Measurements from ENCODE around the gene XRN1.

XRN1 gene

DNA sequence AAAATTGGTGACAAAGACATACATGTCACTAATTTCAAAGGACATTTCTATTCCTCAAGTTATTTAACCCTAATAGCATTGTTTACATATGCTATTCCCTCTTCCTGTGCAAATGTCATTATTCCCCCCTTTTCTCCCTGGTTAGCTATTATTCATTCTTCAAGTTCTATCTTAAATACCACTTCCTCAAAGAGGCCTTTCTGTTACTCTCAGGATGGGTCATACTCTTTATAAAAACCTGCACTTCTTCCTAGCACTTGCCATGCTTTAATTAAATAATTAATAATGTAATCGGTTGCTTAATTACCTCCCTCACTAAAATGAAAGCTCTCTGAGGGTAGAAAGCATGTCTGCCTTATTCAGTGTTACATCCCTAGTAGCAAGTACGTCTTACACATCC lies 88.5 kb downstream of the XRN1 start:
- Histone ChIP-seq H3K23ac (ENCODE audit: low read depth, low read length, poor library complexity) (no peak overlapping the region), H2AFZ (ENCODE audit: low read length) (no peak overlapping the region), H3K79me1 (ENCODE audit: low read depth, low read length) (no peaks in the 10 kb centered on the region), H3K14ac (ENCODE audit: low read length) (no peak overlapping the region), H4K91ac (ENCODE audit: low read depth, low read length, poor library complexity) (no peak overlapping the region), H2AK5ac (ENCODE audit: low read depth, low read length) (no peak overlapping the region), H2BK15ac (ENCODE audit: low read length) (no peak overlapping the region), H3K9me3 (replicated peaks in 1 of 2; ENCODE audit: control insufficient read depth in 2 of 2, insufficient read depth in 1 of 2, low read depth in 1 of 2, low read length in 2 of 2) (no peaks in the 10 kb centered on the region), H3K4ac (ENCODE audit: low read length) (no peak overlapping the region), H2BK5ac (ENCODE audit: low read length) (no peak overlapping the region), H3K36me3 (replicated peaks in 1 of 2; ENCODE audit: control insufficient read depth in 2 of 2, insufficient read depth in 2 of 2, low read length in 2 of 2) (peaks cover 8 to 84% of the 10 kb centered on the region in 2 donors), H3K4me2 (ENCODE audit: insufficient read depth, low read length, poor library complexity, severe bottlenecking) (no peak overlapping the region), H2BK120ac (ENCODE audit: low read depth, low read length) (no peak overlapping the region), H4K8ac (ENCODE audit: low read depth, low read length) (no peak overlapping the region), H3K27me3 (ENCODE audit: control insufficient read depth in 3 of 3, insufficient read depth in 3 of 3, low read depth in 1 of 3, low read length in 3 of 3) (no peaks in the 10 kb centered on the region), H3K4me1 (ENCODE audit: control insufficient read depth in 2 of 2, insufficient read depth in 1 of 2, low read depth in 1 of 2, low read length in 2 of 2) (no peaks in the 10 kb centered on the region), H3K27ac (replicated peaks; ENCODE audit: low read length) (no peak overlapping the region), H3K9ac (ENCODE audit: low read depth, low read length, poor library complexity) (no peak overlapping the region), H3K18ac (ENCODE audit: low read length) (no peak overlapping the region), H2BK12ac (ENCODE audit: low read length) (no peak overlapping the region), H3K4me3 (ENCODE audit: low read length in 2 of 2) (no peak overlapping the region)
- DNase-seq (ENCODE audit: low spot score), result no peak
- WGBS, 2 donors (ENCODE audit: extremely low coverage in 2 of 2, insufficient read length in 2 of 2, insufficient replicate concordance in 1 of 2), result no CpG with 5 or more reads among the region's 2 CpGs

DNA sequence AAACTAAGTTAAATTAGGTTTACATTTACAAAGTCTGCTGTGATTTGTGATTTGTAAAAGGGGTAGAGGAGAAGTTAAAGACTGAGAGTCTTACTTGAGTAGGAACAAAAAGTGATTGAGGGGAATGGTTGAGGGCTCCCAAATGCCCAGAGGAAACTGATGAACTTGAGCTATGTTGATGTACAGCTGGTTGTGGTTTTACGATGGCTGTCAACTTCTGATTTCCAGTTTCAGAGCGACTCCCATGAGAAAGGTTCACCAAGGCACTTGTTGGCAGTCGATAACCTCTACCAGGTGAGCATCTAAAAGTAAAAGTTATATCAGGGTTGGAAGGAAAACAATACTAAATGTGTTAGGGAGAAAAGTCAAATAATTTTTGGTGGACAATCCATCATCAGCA lies 91.0 kb downstream of the XRN1 start:
- Histone ChIP-seq H4K91ac (ENCODE audit: low read depth, low read length, poor library complexity) (no peak overlapping the region), H3K27ac (replicated peaks; ENCODE audit: low read length) (no peak overlapping the region), H3K4me2 (ENCODE audit: insufficient read depth, low read length, poor library complexity, severe bottlenecking) (no peak overlapping the region), H2AK5ac (ENCODE audit: low read depth, low read length) (no peak overlapping the region), H3K4me3 (ENCODE audit: low read length in 2 of 2) (no peak overlapping the region), H3K27me3 (ENCODE audit: control insufficient read depth in 3 of 3, insufficient read depth in 3 of 3, low read depth in 1 of 3, low read length in 3 of 3) (no peaks in the 10 kb centered on the region), H3K14ac (ENCODE audit: low read length) (no peak overlapping the region), H2BK12ac (ENCODE audit: low read length) (no peak overlapping the region), H3K79me1 (ENCODE audit: low read depth, low read length) (no peaks in the 10 kb centered on the region), H3K4ac (ENCODE audit: low read length) (no peak overlapping the region), H2BK15ac (ENCODE audit: low read length) (no peak overlapping the region), H3K23ac (ENCODE audit: low read depth, low read length, poor library complexity) (no peak overlapping the region), H2AFZ (ENCODE audit: low read length) (no peak overlapping the region), H3K4me1 (ENCODE audit: control insufficient read depth in 2 of 2, insufficient read depth in 1 of 2, low read depth in 1 of 2, low read length in 2 of 2) (no peaks in the 10 kb centered on the region), H3K18ac (ENCODE audit: low read length) (no peak overlapping the region), H2BK120ac (ENCODE audit: low read depth, low read length) (no peak overlapping the region), H2BK5ac (ENCODE audit: low read length) (no peak overlapping the region), H3K9ac (ENCODE audit: low read depth, low read length, poor library complexity) (no peak overlapping the region), H3K36me3 (replicated peaks in 1 of 2; ENCODE audit: control insufficient read depth in 2 of 2, insufficient read depth in 2 of 2, low read length in 2 of 2) (peaks cover 5 to 89% of the 10 kb centered on the region in 2 donors), H3K9me3 (replicated peaks in 1 of 2; ENCODE audit: control insufficient read depth in 2 of 2, insufficient read depth in 1 of 2, low read depth in 1 of 2, low read length in 2 of 2) (no peaks in the 10 kb centered on the region), H4K8ac (ENCODE audit: low read depth, low read length) (no peak overlapping the region)
- DNase-seq (ENCODE audit: low spot score), result no peak
- WGBS, 2 donors (ENCODE audit: extremely low coverage in 2 of 2, insufficient read length in 2 of 2, insufficient replicate concordance in 1 of 2), result no CpG with 5 or more reads among the region's 3 CpGs

DNA sequence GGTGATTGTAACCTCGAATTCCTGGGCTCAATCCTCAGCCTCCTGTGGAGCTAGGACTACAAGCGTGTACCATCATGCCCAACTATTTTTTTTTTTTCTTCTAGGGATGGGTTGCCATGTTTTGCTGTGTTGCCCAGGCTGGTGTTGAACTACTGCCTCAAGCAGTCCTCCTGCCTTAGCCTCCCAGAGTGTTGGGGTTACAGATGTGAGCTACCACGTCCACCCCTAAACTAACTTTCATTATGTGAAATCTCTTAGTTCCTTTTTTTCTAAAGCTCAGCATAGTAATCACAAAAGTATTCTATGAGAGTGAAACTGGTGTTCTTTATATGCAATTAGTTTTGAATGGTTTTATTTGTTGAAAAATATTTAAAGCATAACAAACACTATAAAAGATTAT lies 92.1 kb downstream of the XRN1 start:
- H3K14ac ChIP-seq (ENCODE audit: low read length), result no peak overlapping the region
- no peaks in the 10 kb centered on the region for H3K9me3 ChIP-seq (replicated peaks in 1 of 2; ENCODE audit: control insufficient read depth in 2 of 2, insufficient read depth in 1 of 2, low read depth in 1 of 2, low read length in 2 of 2)
- no peak overlapping the region for H2AK5ac ChIP-seq (ENCODE audit: low read depth, low read length)
- H2BK12ac ChIP-seq (ENCODE audit: low read length), result no peak overlapping the region
- H3K4me1 ChIP-seq (ENCODE audit: control insufficient read depth in 2 of 2, insufficient read depth in 1 of 2, low read depth in 1 of 2, low read length in 2 of 2), result no peaks in the 10 kb centered on the region
- no peak overlapping the region for H3K4ac ChIP-seq (ENCODE audit: low read length)
- no peak overlapping the region for H3K23ac ChIP-seq (ENCODE audit: low read depth, low read length, poor library complexity)
- no peak overlapping the region for H2BK120ac ChIP-seq (ENCODE audit: low read depth, low read length)
- no peak overlapping the region for H4K8ac ChIP-seq (ENCODE audit: low read depth, low read length)
- no peak overlapping the region for H4K91ac ChIP-seq (ENCODE audit: low read depth, low read length, poor library complexity)
- peaks cover 7 to 86% of the 10 kb centered on the region in 2 donors for H3K36me3 ChIP-seq (replicated peaks in 1 of 2; ENCODE audit: control insufficient read depth in 2 of 2, insufficient read depth in 2 of 2, low read length in 2 of 2)
- H2AFZ ChIP-seq (ENCODE audit: low read length), result no peak overlapping the region
- H3K79me1 ChIP-seq (ENCODE audit: low read depth, low read length), result no peaks in the 10 kb centered on the region
- H3K27me3 ChIP-seq (ENCODE audit: control insufficient read depth in 3 of 3, insufficient read depth in 3 of 3, low read depth in 1 of 3, low read length in 3 of 3), result no peaks in the 10 kb centered on the region
- peak overlapping the region in 1 of 2 donors; percentile 16 for H3K4me3 ChIP-seq (ENCODE audit: low read length in 2 of 2)
- no peak overlapping the region for H2BK5ac ChIP-seq (ENCODE audit: low read length)
- no peak overlapping the region for H3K9ac ChIP-seq (ENCODE audit: low read depth, low read length, poor library complexity)
- no peak overlapping the region for H2BK15ac ChIP-seq (ENCODE audit: low read length)
- WGBS, 2 donors (ENCODE audit: extremely low coverage in 2 of 2, insufficient read length in 2 of 2, insufficient replicate concordance in 1 of 2), result no CpG with 5 or more reads among the region's 3 CpGs
- no peak overlapping the region for H3K4me2 ChIP-seq (ENCODE audit: insufficient read depth, low read length, poor library complexity, severe bottlenecking)
- H3K18ac ChIP-seq (ENCODE audit: low read length), result no peak overlapping the region
- no peak for DNase-seq (ENCODE audit: low spot score)
- H3K27ac ChIP-seq (replicated peaks; ENCODE audit: low read length), result no peak overlapping the region

DNA sequence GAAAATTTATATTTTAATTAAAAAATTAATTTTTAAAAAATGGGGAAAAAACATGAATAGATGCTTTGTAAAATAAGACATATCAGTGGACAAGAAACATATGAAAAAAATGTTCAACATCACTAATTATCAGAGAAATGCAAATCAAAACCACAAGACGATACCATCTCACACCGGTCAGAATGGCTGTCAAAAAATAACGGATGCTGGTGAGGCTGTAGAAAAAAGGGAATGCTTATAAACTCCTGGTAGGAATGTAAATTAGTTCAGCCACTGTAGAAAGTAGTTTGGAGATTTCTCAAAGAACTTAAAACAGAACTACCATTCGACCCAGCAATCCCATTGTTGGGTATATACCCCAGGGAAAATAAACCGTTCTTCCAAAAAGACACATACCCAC lies 93.8 kb downstream of the XRN1 start:
- H4K91ac ChIP-seq (ENCODE audit: low read depth, low read length, poor library complexity), result no peak overlapping the region
- no peak overlapping the region for H2AFZ ChIP-seq (ENCODE audit: low read length)
- DNase-seq (ENCODE audit: low spot score), result no peak
- H2BK12ac ChIP-seq (ENCODE audit: low read length), result no peak overlapping the region
- no peak overlapping the region for H2BK5ac ChIP-seq (ENCODE audit: low read length)
- H4K8ac ChIP-seq (ENCODE audit: low read depth, low read length), result no peak overlapping the region
- H3K9ac ChIP-seq (ENCODE audit: low read depth, low read length, poor library complexity), result no peak overlapping the region
- H3K9me3 ChIP-seq (replicated peaks in 1 of 2; ENCODE audit: control insufficient read depth in 2 of 2, insufficient read depth in 1 of 2, low read depth in 1 of 2, low read length in 2 of 2), result no peaks in the 10 kb centered on the region
- no peak overlapping the region for H3K18ac ChIP-seq (ENCODE audit: low read length)
- H3K14ac ChIP-seq (ENCODE audit: low read length), result no peak overlapping the region
- no peak overlapping the region for H2BK15ac ChIP-seq (ENCODE audit: low read length)
- H3K36me3 ChIP-seq (replicated peaks in 1 of 2; ENCODE audit: control insufficient read depth in 2 of 2, insufficient read depth in 2 of 2, low read length in 2 of 2), result peaks cover 7 to 86% of the 10 kb centered on the region in 2 donors
- no peaks in the 10 kb centered on the region for H3K79me1 ChIP-seq (ENCODE audit: low read depth, low read length)
- no peaks in the 10 kb centered on the region for H3K4me1 ChIP-seq (ENCODE audit: control insufficient read depth in 2 of 2, insufficient read depth in 1 of 2, low read depth in 1 of 2, low read length in 2 of 2)
- no peaks in the 10 kb centered on the region for H3K27me3 ChIP-seq (ENCODE audit: control insufficient read depth in 3 of 3, insufficient read depth in 3 of 3, low read depth in 1 of 3, low read length in 3 of 3)
- no CpG with 5 or more reads among the region's 5 CpGs for WGBS, 2 donors (ENCODE audit: extremely low coverage in 2 of 2, insufficient read length in 2 of 2, insufficient replicate concordance in 1 of 2)
- H2AK5ac ChIP-seq (ENCODE audit: low read depth, low read length), result no peak overlapping the region
- no peak overlapping the region for H3K4me2 ChIP-seq (ENCODE audit: insufficient read depth, low read length, poor library complexity, severe bottlenecking)
- H3K27ac ChIP-seq (replicated peaks; ENCODE audit: low read length), result no peak overlapping the region
- H3K4me3 ChIP-seq (ENCODE audit: low read length in 2 of 2), result no peak overlapping the region
- H3K4ac ChIP-seq (ENCODE audit: low read length), result no peak overlapping the region
- no peak overlapping the region for H3K23ac ChIP-seq (ENCODE audit: low read depth, low read length, poor library complexity)
- no peak overlapping the region for H2BK120ac ChIP-seq (ENCODE audit: low read depth, low read length)

Measured in neuronal stem cell (in vitro differentiated cells).